Measurements from ENCODE around the gene ERAS.
"Not testable (repeated sequence)": the region's sequence is repeated elsewhere in the genome, so short reads cannot be mapped to it uniquely, and the experiment has no call there.

- not testable (repeated sequence) for TF ChIP-seq MAX (IDR thresholded peaks at IDR 0.05; ENCODE audit: low read depth); CTCF (IDR thresholded peaks at IDR 0.05); NRF1 (IDR thresholded peaks at IDR 0.05; ENCODE audit: low read depth, low read length)
Measured at GRCh38 chrX:48854121-48854804, 27.9 kb downstream of the ERAS start.
